Psoas muscle (tissue), 8 donors: ENCODE measurements around the gene PDCD1LG2. TPM values are rescaled to one million over a fixed set of nuclear protein-coding genes. Genes with fewer than 3 reads are reported as not detected.
A peak's percentile ranks its signal among the peaks of the same experiment; 100 is the strongest.

Experiments used
- ATAC-seq, 4 donors: fragments of 200-7000 bp; cut with Tn5 transposase; one replicate each; pipeline ENCODE4 v1.9.1; 2020; ENCODE audit warnings: moderate library complexity in 3 of 4, mild to moderate bottlenecking in 2 of 4
- DNase-seq, 2 donors: peaks; one replicate each; pipeline ENCODE4 v3.0.0-alpha.2; 2020
- H3K27ac ChIP-seq: fragments of 200-600 bp; one replicate; pipeline ENCODE4 v1.8.0; 2022
- H3K27me3 ChIP-seq, 3 donors: fragments of 200-600 bp in 1 of 3; one replicate each; pipeline versions ENCODE4 v1.6.1 to v1.8.0; 2013 to 2022; ENCODE audit warnings: low read length in 2 of 3, mild to moderate bottlenecking in 2 of 3, moderate library complexity in 1 of 3; ENCODE audit not compliant: insufficient read depth in 3 of 3
- H3K36me3 ChIP-seq, 2 donors: fragments of 200-600 bp in 1 of 2; one replicate each; pipeline versions ENCODE4 v1.6.1 to v1.8.0; 2013 to 2022; ENCODE audit warnings: low read depth in 1 of 2, mild to moderate bottlenecking in 1 of 2, moderate library complexity in 1 of 2; ENCODE audit not compliant: insufficient read depth in 1 of 2
- H3K4me1 ChIP-seq: fragments of 200-600 bp; one replicate; pipeline ENCODE4 v1.8.0; 2022
- H3K4me3 ChIP-seq: fragments of 200-600 bp; one replicate; pipeline ENCODE4 v1.8.0; 2022; ENCODE audit warnings: mild to moderate bottlenecking
- H3K9me3 ChIP-seq: fragments of 200-600 bp; one replicate; pipeline ENCODE4 v1.8.0; 2022
- WGBS, 3 donors: extraction: QIAGEN DNeasy Blood & Tissue Kit; methylation state at CpG; one replicate each; pipeline versions ENCODE4 v1.1.6 to v1.1.7; 2013; 5-methylcytosine and 5-hydroxymethylcytosine counted together
- intact Hi-C, 2 donors: fragments of 100-400 bp; cut with DNase I; formaldehyde crosslinking; loops; one replicate each; pipeline versions ENCODE4 v1.11.0 to v1.14.2; 2022
- polyA plus RNA-seq, 3 donors: library from polyadenylated mRNA; stranded (reverse); fragments of 200-250 nt; gene quantifications; one replicate each; pipeline ENCODE4 v1.2.3, GENCODE V29; 2013
- total RNA-seq, 4 donors: library from RNA; stranded (reverse); fragmentation: NEBNext Ultra II Directional in 2 of 4; extraction: Animal tissue kit (Norgen Biotek cat#: 25700) in 2 of 4; gene quantifications; one replicate each; pipeline versions ENCODE4 v1.2.1 to v1.2.4, GENCODE V29; 2021 to 2023
- TF ChIP-seq, protein P1 (sequence below): fragments of 200-600 bp; IDR thresholded peaks from one replicate; pipeline ENCODE4 v1.8.0; 2022; ENCODE audit warnings: antibody characterized with exemption
- donor health status: healthy with polysubstance abuse.
- donor health status: DM: no; HTN: no; CAD: no; lungs with moderate emphysema.
- donor health status: Bipolar disorder and iron deficiency.
- donor health status: healthy.
- donor health status: DM: yes; HTN: yes; CAD: no.
- donor health status: DM: no; HTN: no; CAD: no.
- donor health status: DM: no; HTN: no; CAD: no.
- donor health status: DM: yes; HTN: yes; CAD: no.

PDCD1LG2 gene
- total and polyA plus RNA-seq, 7 donors, result 0.29 to 1.3 (median 0.62) TPM

DNA sequence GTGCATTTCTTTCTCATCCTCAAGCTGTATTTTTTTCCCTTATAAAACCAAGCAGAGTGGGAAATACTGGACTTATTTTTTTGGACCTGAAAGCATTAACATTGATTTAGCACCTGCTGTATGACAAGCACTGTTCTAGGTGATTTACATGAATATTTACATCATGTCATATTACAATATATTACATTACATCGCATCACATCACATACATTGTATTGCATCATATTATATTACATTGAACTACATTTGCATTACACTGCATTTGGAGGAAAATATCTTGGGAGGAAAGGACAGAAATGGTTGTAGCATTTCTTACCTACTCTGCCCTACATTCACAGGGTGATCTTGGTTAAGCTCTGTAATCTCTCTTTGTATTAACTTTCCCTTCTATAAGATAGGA lies 11.2 kb upstream of the PDCD1LG2 start:
- no peak overlapping the region for H3K27ac ChIP-seq
- H3K27me3 ChIP-seq, result no peaks in the 10 kb centered on the region
- H3K4me3 ChIP-seq, result no peak overlapping the region
- H3K9me3 ChIP-seq, result no peaks in the 10 kb centered on the region
- TF ChIP-seq, protein P1, sequence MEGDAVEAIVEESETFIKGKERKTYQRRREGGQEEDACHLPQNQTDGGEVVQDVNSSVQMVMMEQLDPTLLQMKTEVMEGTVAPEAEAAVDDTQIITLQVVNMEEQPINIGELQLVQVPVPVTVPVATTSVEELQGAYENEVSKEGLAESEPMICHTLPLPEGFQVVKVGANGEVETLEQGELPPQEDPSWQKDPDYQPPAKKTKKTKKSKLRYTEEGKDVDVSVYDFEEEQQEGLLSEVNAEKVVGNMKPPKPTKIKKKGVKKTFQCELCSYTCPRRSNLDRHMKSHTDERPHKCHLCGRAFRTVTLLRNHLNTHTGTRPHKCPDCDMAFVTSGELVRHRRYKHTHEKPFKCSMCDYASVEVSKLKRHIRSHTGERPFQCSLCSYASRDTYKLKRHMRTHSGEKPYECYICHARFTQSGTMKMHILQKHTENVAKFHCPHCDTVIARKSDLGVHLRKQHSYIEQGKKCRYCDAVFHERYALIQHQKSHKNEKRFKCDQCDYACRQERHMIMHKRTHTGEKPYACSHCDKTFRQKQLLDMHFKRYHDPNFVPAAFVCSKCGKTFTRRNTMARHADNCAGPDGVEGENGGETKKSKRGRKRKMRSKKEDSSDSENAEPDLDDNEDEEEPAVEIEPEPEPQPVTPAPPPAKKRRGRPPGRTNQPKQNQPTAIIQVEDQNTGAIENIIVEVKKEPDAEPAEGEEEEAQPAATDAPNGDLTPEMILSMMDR, result no peak
- DNase-seq (no peak), ATAC-seq (no peak)
- intact Hi-C loops, result no loop called here
- peaks cover 27% of the 10 kb centered on the region for H3K4me1 ChIP-seq
- 93 to 94% (median 93%) methylated on average over 1 of the region's 1 CpG for WGBS, 3 donors
- H3K36me3 ChIP-seq, result no peaks in the 10 kb centered on the region

DNA sequence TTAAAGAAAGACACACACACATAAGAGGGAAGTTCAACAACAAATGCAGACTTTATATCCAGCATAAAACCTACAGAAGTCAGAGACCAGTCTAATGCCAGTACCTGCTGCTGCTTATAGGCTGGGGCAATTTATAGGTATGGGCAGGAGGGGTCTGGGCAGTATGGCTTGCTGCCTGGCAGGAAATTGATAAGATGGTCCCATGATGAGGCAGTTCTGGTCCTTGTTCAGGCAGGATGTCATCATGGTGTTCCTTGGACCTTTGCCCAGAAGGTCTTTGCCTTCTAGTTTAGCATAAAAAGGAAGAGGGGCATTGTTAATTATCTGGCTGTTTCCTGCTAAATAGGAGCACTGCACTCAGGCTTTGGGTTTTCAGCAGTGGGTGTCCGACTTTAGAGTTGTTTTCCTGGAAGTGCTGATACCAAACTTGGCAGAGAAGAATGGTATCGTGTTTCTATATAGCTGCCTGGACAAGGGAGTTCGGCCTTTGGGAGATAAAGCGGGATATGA lies 10.4 kb upstream of the PDCD1LG2 start:
- intact Hi-C loops, result no loop called here

DNA sequence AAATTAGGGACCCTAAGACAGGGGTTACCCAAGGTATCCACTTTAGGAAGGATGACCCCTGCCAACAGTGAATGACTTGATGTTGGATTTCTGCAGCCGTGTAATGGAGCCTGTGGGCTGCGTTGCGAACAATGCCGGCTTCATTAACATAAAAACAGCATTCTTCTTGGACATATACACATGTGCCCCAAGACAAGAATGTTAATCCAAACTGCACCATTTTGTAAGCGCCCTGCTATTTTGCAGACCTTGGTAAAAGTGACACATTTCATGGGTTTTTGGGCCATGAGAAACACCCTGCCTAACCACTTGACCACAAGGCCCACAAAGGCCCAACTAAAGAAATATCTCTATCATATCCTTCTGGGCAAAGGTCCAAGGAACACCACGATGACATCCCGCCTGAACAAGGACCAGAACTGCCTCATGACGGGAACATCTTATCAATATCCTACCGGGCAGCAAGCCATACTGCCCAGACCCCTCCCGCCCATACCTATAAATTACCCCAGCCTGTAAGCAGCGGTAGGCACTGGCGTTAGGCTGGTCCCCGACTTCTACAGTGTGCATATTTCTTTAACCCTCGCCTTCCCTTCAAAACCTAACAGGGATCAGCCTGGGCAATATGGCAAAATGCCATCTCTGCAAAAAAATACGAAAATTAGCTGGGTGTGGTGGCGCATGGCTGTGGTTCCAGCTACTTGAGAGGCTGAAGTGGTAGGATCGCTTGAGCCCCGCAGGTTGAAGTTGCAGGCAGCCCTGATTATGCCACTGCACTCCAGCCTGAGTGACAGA lies 9.7 kb upstream of the PDCD1LG2 start:
- H3K27ac ChIP-seq, result peak overlapping the region; percentile 19
- no peaks in the 10 kb centered on the region for H3K9me3 ChIP-seq
- H3K36me3 ChIP-seq, result no peaks in the 10 kb centered on the region
- ATAC-seq (peak in 2 of 4 donors; percentile 42 to 44), DNase-seq (no peak)
- H3K4me1 ChIP-seq, result peaks cover 27% of the 10 kb centered on the region
- 56 to 63% (median 59%) methylated on average over 18 of the region's 18 CpGs for WGBS, 3 donors
- TF ChIP-seq, protein P1, result no peak
- H3K27me3 ChIP-seq, result no peaks in the 10 kb centered on the region
- intact Hi-C loops, result no loop called here
- no peak overlapping the region for H3K4me3 ChIP-seq

More for the DNA sequence above, 10.4 kb upstream of the PDCD1LG2 start:
- TF ChIP-seq, protein P1, result no peak
- Histone ChIP-seq H3K4me3 (no peak overlapping the region), H3K9me3 (no peaks in the 10 kb centered on the region), H3K36me3 (no peaks in the 10 kb centered on the region), H3K27me3 (no peaks in the 10 kb centered on the region), H3K4me1 (peaks cover 27% of the 10 kb centered on the region), H3K27ac (peak overlapping the region; percentile 19)
- no peak for DNase-seq
- 23 to 36% (median 26%) methylated on average over 4 of the region's 4 CpGs for WGBS, 3 donors
- peak in 2 of 4 donors; percentile 55 to 68 for ATAC-seq

DNA sequence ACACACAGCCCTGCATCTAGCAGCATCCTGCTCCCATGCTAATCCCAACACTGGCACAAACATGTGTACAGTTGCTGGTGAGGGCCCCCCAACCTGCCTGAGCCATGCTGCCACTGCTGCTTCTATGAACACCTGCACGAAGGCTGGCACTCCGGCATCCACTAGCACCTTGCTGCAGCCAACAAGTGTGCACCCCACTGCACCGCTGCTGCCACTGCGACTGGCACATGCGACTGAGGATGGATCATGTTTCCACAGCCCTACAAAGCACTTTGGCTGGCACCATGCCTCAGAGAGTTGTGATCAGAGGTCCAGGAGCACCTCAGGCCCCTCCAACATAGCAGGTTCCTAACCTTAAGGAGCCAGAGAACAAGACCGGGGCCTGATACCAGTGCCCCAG lies 7.8 kb upstream of the PDCD1LG2 start:
- ATAC-seq, result peak in 2 of 4 donors; percentile 41 to 60
- DNase-seq, result no peak
- intact Hi-C loops, result no loop called here
- 32 to 49% (median 40%) methylated on average over 6 of the region's 6 CpGs for whole genome bisulfite sequencing, 3 donors
- H3K27me3 ChIP-seq, result no peaks in the 10 kb centered on the region
- H3K27ac ChIP-seq, result no peak overlapping the region
- TF ChIP-seq, protein P1, result no peak
- H3K36me3 ChIP-seq, result no peaks in the 10 kb centered on the region
- no peak overlapping the region for H3K4me3 ChIP-seq
- no peaks in the 10 kb centered on the region for H3K9me3 ChIP-seq
- H3K4me1 ChIP-seq, result peaks cover 27% of the 10 kb centered on the region
